CD4-positive, alpha-beta T cell (primary cell): ENCODE data around the gene ADK. TPM values are rescaled to one million over a fixed set of nuclear protein-coding genes. Genes with fewer than 3 reads are reported as not detected.

Source experiments
- ATAC-seq: fragments of 200-7000 bp; cut with Tn5 transposase; one replicate; pipeline ENCODE4 v1.10.0; 2022; ENCODE audit warnings: mild to moderate bottlenecking; ENCODE audit not compliant: poor library complexity
- CTCF ChIA-PET: fragments of 350-600 bp; sonication (Branson Sonifier 250); formaldehyde crosslinking; loops from one replicate; lab custom pipeline; 2021; ENCODE audit warnings: antibody characterized with exemption, inconsistent platforms; lab: Charles Lee
- POLR2A ChIA-PET: fragments of 350-600 bp; sonication (Branson Sonifier 250); formaldehyde crosslinking; loops from one replicate; lab custom pipeline; 2021; ENCODE audit warnings: antibody characterized with exemption, inconsistent platforms; lab: Charles Lee
- DNase-seq, 14 experiments: peaks; one replicate each; pipeline ENCODE4 v3.0.0-alpha.2; 2013 to 2020; ENCODE audit warnings: mixed read lengths in 2 of 14
- H3K27ac ChIP-seq, 2 donors: one replicate each; pipeline versions ENCODE4 v1.5.1 to v1.7.0; 2013; ENCODE audit warnings: low read length in 2 of 2, low read depth in 1 of 2, mild to moderate bottlenecking in 1 of 2
- H3K27me3 ChIP-seq, 2 experiments: 1 replicate in 1 of 2; 2 replicates in 1 of 2; pipeline versions ENCODE4 v1.6.1 to v1.7.0; 2013; ENCODE audit warnings: low read length in 2 of 2, control low read depth in 1 of 2, mild to moderate bottlenecking in 1 of 2, moderate library complexity in 1 of 2; ENCODE audit not compliant: insufficient read depth in 2 of 2, control insufficient read depth in 1 of 2
- H3K36me3 ChIP-seq: one replicate; pipeline ENCODE4 v1.6.1; 2013; ENCODE audit warnings: low read length, control low read depth; ENCODE audit not compliant: insufficient read depth
- H3K4me1 ChIP-seq: one replicate; pipeline ENCODE4 v1.6.1; 2013; ENCODE audit warnings: low read length, control low read depth; ENCODE audit not compliant: insufficient read depth
- H3K4me3 ChIP-seq: one replicate; pipeline ENCODE4 v1.5.1; 2013; ENCODE audit warnings: mild to moderate bottlenecking, low read length, moderate library complexity
- H3K9me3 ChIP-seq, 2 experiments: 1 replicate in 1 of 2; 2 replicates in 1 of 2; pipeline versions ENCODE4 v1.6.1 to v1.7.0; 2013; ENCODE audit warnings: low read length in 2 of 2, mild to moderate bottlenecking in 2 of 2, control low read depth in 1 of 2, moderate library complexity in 1 of 2; ENCODE audit not compliant: control insufficient read depth in 1 of 2, insufficient read depth in 1 of 2
- H3K27ac Mint-ChIP-seq: one replicate; pipeline ENCODE4 v1.8.0; 2020; ENCODE audit warnings: mixed read lengths
- H3K27me3 Mint-ChIP-seq: one replicate; pipeline ENCODE4 v1.8.0; 2021; ENCODE audit warnings: mixed read lengths
- H3K36me3 Mint-ChIP-seq: one replicate; pipeline ENCODE4 v1.8.0; 2021; ENCODE audit warnings: low read depth, mixed read lengths
- H3K4me1 Mint-ChIP-seq: one replicate; pipeline ENCODE4 v1.8.0; 2021; ENCODE audit warnings: low read depth, mixed read lengths
- H3K4me3 Mint-ChIP-seq: one replicate; pipeline ENCODE4 v1.8.0; 2020; ENCODE audit warnings: mild to moderate bottlenecking, mixed read lengths
- H3K9me3 Mint-ChIP-seq: one replicate; pipeline ENCODE4 v1.8.0; 2020; ENCODE audit warnings: mixed read lengths
- CTCF ChIP-seq: fragments of 200-600 bp; IDR thresholded peaks from one replicate; pipeline ENCODE4 v1.8.0; 2022; ENCODE audit warnings: antibody characterized with exemption, mild to moderate bottlenecking
- intact Hi-C, 2 experiments: fragments of 100-400 bp; cut with DNase I in 1 of 2; cut with micrococcal nuclease in 1 of 2; formaldehyde crosslinking; loops; one replicate each; pipeline versions ENCODE4 v1.15.1 to v1.9.0; 2023 to 2025; cut with DNase I, micrococcal nuclease
- total RNA-seq, 174 experiments: library from RNA in 2 of 174; stranded (reverse) in 2 of 174; gene quantifications; one replicate each; pipeline ENCODE4 v1.2.3 and lab custom pipeline; 2021 to 2026

ADK gene
- total RNA-seq, 2 experiments from 2014 or later: 15.3 to 17.6 TPM

- Histone ChIP-seq H3K4me1 (no peaks in the 10 kb centered on the region), H3K36me3 (no peaks in the 10 kb centered on the region), H3K27ac (no peak overlapping the region), H3K4me3 (no peak overlapping the region), H3K9me3 (peaks cover 0 to 15% of the 10 kb centered on the region in 2 experiments), H3K27me3 (no peaks in the 10 kb centered on the region)
- no peaks in the 10 kb centered on the region for H3K4me1 Mint-ChIP-seq
- H3K27me3 Mint-ChIP-seq: no peaks in the 10 kb centered on the region
- peaks cover 4% of the 10 kb centered on the region for H3K9me3 Mint-ChIP-seq
- H3K4me3 Mint-ChIP-seq: no peak overlapping the region
- ChIA-PET POLR2A (no interaction called here), CTCF (no interaction called here)
- H3K27ac Mint-ChIP-seq: no peak overlapping the region
- no peak for TF ChIP-seq CTCF
- intact Hi-C loops: loop anchor here in 1 of 2 experiments (10.0 kb wide), 1 partner anchor 375 kb away; a partner anchor contains a TSS
- no peak for DNase-seq
- H3K36me3 Mint-ChIP-seq: no peaks in the 10 kb centered on the region
- no peak for ATAC-seq
These were observed 579.2 kb downstream of the ADK start for GRCh38 chr10:74730246-74730645.

DNA sequence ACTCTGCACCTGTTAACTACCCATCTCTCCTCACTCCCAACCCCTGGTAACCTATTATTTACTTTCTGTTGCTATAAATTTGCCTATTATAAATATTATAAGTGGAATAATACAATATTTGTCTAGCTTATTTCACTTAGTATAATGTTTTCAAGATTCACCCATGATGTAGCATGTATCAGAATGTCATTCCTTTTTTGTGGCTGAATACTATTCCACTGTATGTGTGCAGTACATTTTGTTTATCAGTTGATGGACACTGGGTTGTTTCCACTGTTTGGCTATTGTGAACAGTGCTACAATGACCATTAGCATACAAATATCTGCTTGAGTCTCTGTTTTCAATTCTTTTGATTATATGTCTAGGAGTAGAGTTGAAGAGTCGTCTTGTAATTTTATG is 582.6 kb downstream of the ADK start:
- intact Hi-C loops: loop anchor here in 1 of 2 experiments (10.0 kb wide), 1 partner anchor 371 kb away; a partner anchor contains a TSS
- Mint-ChIP-seq H3K4me1 (peaks cover 8% of the 10 kb centered on the region), H3K27ac (no peak overlapping the region), H3K36me3 (no peaks in the 10 kb centered on the region), H3K27me3 (no peaks in the 10 kb centered on the region), H3K9me3 (peaks cover 1% of the 10 kb centered on the region), H3K4me3 (no peak overlapping the region)
- H3K27ac ChIP-seq: no peak overlapping the region
- DNase-seq (no peak), ATAC-seq (no peak)
- no peak overlapping the region for H3K4me3 ChIP-seq
- H3K27me3 ChIP-seq: no peaks in the 10 kb centered on the region
- no peaks in the 10 kb centered on the region for H3K36me3 ChIP-seq
- ChIA-PET POLR2A (interaction anchor here (0.6 kb wide), 1 partner anchor 33 kb away, joined by 3 read pairs; no protein-coding TSS in a partner anchor), CTCF (no interaction called here)
- H3K4me1 ChIP-seq: peaks cover 7% of the 10 kb centered on the region
- H3K9me3 ChIP-seq: peaks cover 0 to 11% of the 10 kb centered on the region in 2 experiments
- no peak for TF ChIP-seq CTCF

DNA sequence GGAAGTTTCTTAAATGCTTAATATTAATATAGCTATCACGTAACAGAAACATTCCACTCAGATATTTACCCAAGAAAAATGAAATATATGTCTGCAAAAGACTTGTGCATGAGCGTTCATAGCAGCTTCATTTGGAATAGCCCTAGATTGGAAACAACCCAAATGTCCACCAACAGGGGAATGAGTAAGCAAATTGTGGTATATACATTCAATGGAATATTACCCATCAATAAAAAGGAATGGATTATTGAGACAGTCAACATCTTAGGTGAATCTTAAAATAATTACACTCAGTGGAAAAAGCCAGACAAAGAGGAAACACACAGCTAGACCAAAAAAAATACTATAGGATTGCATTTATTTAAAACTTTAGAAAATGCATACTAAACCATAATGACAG is 585.0 kb downstream of the ADK start:
- POLR2A ChIA-PET: interaction anchor here (0.5 to 0.6 kb wide), 2 partner anchors 28 to 59 kb away, joined by 4 to 6 read pairs; no protein-coding TSS in a partner anchor
- no peak for ATAC-seq
- Mint-ChIP-seq H3K9me3 (peaks cover 1% of the 10 kb centered on the region), H3K27me3 (no peaks in the 10 kb centered on the region), H3K4me1 (peaks cover 24% of the 10 kb centered on the region), H3K4me3 (no peak overlapping the region), H3K36me3 (no peaks in the 10 kb centered on the region), H3K27ac (no peak overlapping the region)
- Histone ChIP-seq H3K9me3 (no peaks in the 10 kb centered on the region), H3K36me3 (no peaks in the 10 kb centered on the region), H3K4me1 (peaks cover 17% of the 10 kb centered on the region), H3K27me3 (no peaks in the 10 kb centered on the region), H3K4me3 (no peak overlapping the region), H3K27ac (no peak overlapping the region)
- DNase-seq: no peak
- TF ChIP-seq CTCF: no peak
- CTCF ChIA-PET: no interaction called here
- intact Hi-C loops: loop anchor here (5.0 to 10.0 kb wide), 2 partner anchors 91 to 369 kb away; partner anchors contain the start of gene KAT6B (in 1 of the 2)
